ENCODE results near the gene ANKS1B.
"Not testable (repeated sequence)": the region's sequence is repeated elsewhere in the genome, so short reads cannot be mapped to it uniquely, and the experiment has no call there.

Gene ANKS1B

GRCh38 chr12:99695050-99695449 lies 289.7 kb downstream of the ANKS1B start:
- DNase-seq = no peak

- DNase-seq = no peak
Measured at GRCh38 chr12:99686142-99686541, 298.6 kb downstream of the ANKS1B start.

GRCh38 chr12:99680276-99680675 lies 304.5 kb downstream of the ANKS1B start:
- DNase-seq = no peak

- no peak for DNase-seq
Measured at GRCh38 chr12:99670635-99671034, 314.1 kb downstream of the ANKS1B start.

DNA sequence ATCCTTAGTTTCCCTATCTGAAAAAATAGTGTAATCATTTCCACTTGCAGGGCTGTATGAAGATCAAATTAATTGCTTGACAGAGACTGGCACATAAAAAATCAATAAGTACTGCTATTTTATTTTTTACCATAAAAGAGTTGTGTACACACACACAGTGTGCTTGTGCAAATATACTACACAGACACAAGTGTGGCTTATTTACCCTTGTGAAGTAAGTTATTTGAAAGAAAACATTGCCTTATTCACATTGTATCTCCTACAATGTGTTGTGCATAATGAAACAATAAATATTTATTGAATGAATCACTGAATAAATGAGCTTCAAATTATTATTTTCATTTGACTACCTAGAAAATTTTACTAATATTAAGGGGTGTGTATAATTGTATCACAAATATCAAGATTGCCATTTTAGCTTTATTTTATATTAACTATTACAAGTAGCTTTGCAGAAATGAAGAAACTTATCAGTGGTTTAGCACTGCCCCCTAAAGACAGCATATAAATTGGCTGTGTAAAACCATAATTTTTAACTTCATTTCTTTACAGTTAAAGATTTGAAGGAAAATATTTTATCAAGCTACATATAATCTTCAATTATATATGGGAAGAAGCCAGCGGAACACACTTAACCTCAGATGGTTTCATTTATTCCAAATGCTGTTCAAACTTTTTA lies 325.9 kb downstream of the ANKS1B start:
- DNase-seq = no peak

GRCh38 chr12:99649551-99649950 lies 335.2 kb downstream of the ANKS1B start:
- DNase-seq = no peak

GRCh38 chr12:99648183-99648582 lies 336.6 kb downstream of the ANKS1B start:
- no peak for DNase-seq

DNA sequence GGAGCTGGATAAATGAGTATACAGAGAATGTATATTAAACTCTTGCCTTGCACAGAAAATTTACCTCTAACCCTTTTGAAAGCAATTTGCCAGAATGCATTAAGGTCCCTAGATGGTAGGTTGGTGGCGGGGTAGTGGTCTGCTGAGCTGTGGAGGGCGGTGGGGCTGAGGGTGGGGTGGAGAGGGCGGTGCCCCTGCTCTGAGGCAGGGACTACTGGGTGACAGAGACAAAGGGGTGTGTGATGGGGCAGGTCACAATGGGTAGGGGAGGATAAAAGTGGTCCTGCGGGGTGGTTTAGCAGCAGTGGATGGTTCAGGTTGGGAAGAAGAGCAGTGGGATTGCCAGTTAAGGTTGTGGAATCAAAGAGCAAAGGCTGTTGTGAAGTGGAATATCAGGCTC lies 337.3 kb downstream of the ANKS1B start, which contains the start of gene GARIN6:
Gene GARIN6, plus strand, starts transcription at position 301 of the 400 bp plus-strand sequence. CDS start 422 bp downstream, outside the sequence.
- no peak for DNase-seq

DNA sequence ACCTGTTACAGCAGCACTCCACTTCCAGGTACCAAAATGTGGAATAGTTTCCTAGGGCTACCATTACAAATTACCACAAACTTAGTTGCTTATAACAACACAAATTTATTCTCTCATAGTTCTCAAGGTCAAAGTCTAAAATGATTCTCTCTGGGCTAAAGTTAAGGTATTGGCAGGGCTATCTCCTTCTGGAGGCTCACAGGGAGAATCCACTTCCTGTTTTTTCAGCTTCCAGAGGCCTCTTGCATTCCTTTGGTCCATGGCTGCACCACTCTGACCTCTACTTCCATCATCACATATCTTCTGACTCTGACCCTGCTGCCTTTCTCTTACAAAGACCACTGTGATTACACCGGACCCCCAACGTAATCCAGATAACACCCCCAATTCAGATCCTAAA lies 340.1 kb downstream of the ANKS1B start:
- no peak for DNase-seq

DNA sequence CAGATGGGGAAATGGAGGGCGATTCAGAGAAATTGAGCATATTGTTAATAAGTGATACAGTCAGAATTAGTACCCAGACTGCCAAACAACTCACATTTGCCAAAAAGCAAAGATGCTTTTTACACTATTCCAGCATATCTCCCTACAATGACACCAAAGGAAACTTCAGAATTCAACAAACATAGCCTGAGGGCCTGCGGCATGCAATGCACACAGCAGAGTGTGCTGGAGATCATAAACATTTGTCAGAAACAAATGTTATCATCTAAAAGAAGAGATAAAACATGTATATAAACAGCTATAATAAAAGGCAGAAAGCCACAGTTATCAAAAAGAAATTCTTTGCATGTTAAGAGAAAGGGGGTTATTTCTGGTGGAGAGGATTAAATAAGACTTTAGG lies 357.3 kb downstream of the ANKS1B start:
- no peak for DNase-seq

GRCh38 chr12:99624591-99624990 lies 360.1 kb downstream of the ANKS1B start:
- DNase-seq = not testable (repeated sequence)

GRCh38 chr12:99620159-99620479 lies 364.6 kb downstream of the ANKS1B start:
- DNase-seq = no peak

DNA sequence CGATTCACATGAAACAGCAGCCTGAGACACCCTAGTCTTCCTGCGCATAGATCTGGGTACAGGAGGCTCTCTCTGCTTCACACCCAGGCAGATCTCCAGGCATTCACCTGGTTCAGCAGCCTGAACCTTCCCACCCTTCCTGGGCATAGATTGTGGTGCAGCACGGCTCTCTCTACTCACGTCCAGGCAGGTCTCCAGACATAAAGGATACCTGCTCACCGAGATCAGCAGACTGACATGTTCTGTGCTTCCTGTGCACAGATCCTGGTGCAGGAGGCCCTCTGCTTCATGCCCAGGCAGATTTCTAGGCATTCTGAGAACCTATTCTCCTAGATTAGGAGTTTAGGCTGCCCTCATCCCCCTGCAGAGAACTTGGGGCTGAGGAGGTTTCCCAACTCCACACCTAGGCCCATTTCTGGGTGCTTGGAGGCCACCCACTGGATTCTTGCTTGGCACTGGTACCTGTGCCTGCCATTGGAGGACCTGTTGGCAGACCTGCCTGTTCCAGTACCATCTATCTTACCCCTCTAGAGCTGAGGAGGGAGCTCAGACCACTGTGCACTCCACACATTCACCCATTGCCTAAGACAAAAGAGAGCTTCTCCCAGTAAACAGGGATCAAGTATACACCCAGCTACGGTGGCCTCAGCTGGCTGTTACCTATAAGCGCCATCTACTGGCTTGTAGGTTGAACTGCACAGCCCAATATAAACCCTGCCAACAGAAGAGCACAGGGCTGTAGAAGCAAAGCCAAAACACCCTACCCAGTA lies 365.2 kb downstream of the ANKS1B start:
- DNase-seq = no peak

DNA sequence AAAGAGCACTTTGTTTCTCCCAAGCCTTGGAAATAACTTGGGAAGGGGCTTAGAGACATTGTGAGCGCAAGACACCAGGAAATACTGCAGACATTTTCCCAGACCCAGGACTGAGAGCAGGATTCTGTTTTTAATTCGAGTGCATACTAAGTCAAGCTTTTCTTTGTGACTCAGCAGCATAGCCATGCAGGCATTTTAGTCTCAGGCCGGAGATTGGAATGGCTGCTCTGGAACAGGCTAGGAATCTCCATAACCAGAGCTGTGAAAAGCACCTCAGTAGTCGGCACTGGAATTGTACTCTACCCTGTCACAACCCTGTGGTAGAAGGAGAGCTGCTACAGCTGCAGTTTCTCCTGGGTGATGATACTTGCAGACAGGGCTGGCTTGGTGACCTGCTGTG lies 366.1 kb downstream of the ANKS1B start:
- no peak for DNase-seq

DNA sequence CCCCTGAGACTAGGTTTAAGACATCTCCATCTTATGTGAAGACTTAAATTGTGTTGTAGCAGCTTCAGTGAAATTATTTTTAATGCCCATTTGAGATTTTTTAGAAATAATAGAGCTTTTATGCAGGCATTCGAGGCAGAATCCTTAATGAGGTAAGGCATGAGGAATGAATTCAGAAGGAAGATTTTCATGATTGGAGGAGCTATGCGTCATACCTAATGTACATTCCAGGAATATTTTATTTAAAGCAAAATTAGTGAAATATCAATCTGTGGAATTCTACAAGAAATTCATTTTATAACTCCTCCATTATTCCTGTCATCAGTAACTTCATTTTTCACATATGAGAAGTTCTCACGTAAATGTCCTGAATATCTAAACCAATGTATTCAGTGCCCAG lies 373.1 kb downstream of the ANKS1B start:
- DNase-seq = no peak

GRCh38 chr12:99611117-99611516 lies 373.6 kb downstream of the ANKS1B start:
- DNase-seq = no peak

GRCh38 chr12:99609455-99610181 lies 375.1 kb downstream of the ANKS1B start:
- no peak for DNase-seq

- no peak for DNase-seq
Measured at GRCh38 chr12:99600388-99600787, 384.3 kb downstream of the ANKS1B start.

- DNase-seq = no peak
Measured at GRCh38 chr12:99598785-99599184, 386.0 kb downstream of the ANKS1B start.

DNA sequence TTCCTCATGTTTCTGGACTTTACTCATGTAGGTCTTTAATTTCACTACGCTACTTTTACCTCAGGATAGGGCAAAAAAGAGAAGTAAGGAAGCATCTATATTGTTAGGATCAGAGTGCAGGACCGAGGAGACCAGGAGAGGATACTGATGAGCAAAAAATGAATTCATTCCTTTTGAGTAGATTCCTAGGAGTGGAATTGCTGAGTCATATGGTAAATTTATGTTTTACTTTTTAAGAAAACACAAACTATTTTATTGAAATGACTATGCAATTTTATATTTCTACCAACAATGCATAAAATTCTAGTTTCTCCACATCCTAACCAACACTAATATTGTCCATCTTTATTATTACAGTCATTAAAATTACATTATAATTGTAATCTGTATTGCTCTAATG lies 388.0 kb downstream of the ANKS1B start:
- no peak for DNase-seq

GRCh38 chr12:99577125-99577524 lies 407.6 kb downstream of the ANKS1B start:
- DNase-seq = not testable (repeated sequence)

DNA sequence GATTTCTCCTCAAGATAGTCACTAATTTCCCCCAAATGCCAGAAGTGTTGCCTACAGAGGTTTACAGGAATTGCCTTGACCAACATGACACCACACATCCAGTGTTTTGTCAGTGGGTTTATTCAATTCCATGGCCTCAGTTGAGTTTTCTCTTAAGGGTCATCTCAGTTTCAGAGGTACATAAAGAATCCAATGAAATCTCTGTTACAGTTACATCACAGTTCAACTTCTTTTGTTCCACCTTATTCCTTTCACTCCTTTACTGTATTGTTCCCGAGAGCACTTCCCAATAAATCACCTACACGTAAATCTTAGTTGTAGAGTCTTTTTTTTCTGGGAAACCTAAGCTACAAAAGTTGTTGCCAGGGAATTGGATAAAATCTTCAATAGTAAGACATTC lies 410.8 kb downstream of the ANKS1B start:
- no peak for DNase-seq

- DNase-seq = no peak
Measured at GRCh38 chr12:99567072-99567471, 417.7 kb downstream of the ANKS1B start.

- DNase-seq = no peak
Measured at GRCh38 chr12:99558109-99558508, 426.6 kb downstream of the ANKS1B start.

Measured in T-helper 9 cell (primary cell).